Measurements from ENCODE around the gene ACSM2A. TPM values are rescaled to one million over a fixed set of nuclear protein-coding genes. Genes with fewer than 3 reads are reported as not detected.

Gene ACSM2A
- total and polyA plus RNA-seq, 2 of the 4 experiments (the other 2 are of a cell fraction), result not detected

DNA sequence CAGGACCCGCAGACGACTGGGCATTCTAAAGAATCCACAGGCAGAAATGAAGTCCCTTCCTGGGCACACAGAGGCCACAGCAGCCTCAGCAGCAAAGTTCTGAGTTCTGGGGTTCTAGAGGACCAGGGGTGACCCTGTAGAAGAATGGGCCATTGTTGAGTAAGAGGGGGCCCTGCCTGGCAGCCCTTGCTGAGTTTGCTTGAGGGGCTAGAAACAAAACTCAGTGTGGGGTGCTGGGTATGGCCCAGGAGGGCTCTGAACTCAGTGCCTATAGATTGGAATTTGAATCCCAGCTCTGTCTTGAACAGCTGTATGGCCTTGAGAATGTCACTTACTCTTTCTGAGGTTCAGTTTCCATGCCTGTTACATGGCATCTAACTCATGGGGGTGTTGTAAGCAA lies 46.7 kb upstream of the ACSM2A start, which contains the start of gene PDILT:
Gene PDILT (minus strand): TSS at position 101 of the 400 bp plus-strand sequence. CDS start 5,437 bp downstream, outside the sequence.
- Histone ChIP-seq H4K91ac (ENCODE audit: insufficient read depth, low read depth, low read length) (no peak within 1 kb of the TSS), H3K9me3 (ENCODE audit: control insufficient read depth, insufficient read depth, low read length) (peaks cover 9% of the 10 kb centered on the region; the same call in 1 of the 2 replicates), H3K36me3 (ENCODE audit: control insufficient read depth, insufficient read depth, low read length) (no peaks in the 10 kb centered on the region), H3K9me1 (ENCODE audit: insufficient read depth, low read length) (no peaks in the 10 kb centered on the region), H3K14ac (replicated peaks; ENCODE audit: low read depth, low read length) (no peak within 1 kb of the TSS), H4K5ac (ENCODE audit: low read depth, low read length) (no peak within 1 kb of the TSS), H3K27me3 (ENCODE audit: control insufficient read depth, insufficient read depth, low read length) (no peaks in the 10 kb centered on the region), H3K4me2 (ENCODE audit: low read depth, low read length) (no peak within 1 kb of the TSS), H3K4ac (ENCODE audit: low read depth, low read length) (no peak within 1 kb of the TSS), H3K18ac (ENCODE audit: low read depth, low read length) (no peak within 1 kb of the TSS), H4K20me1 (ENCODE audit: insufficient read depth, low read length) (no peaks in the 10 kb centered on the region), H2AK5ac (ENCODE audit: low read depth, low read length) (no peak within 1 kb of the TSS), H2BK20ac (ENCODE audit: low read depth, low read length) (no peak within 1 kb of the TSS), H3K23ac (ENCODE audit: low read depth, low read length) (no peak within 1 kb of the TSS), H2BK120ac (ENCODE audit: low read depth, low read length) (no peak within 1 kb of the TSS), H3K56ac (ENCODE audit: extremely low read depth, insufficient read depth, low read length) (no peak within 1 kb of the TSS), H2BK15ac (ENCODE audit: low read depth, low read length) (no peak within 1 kb of the TSS), H2BK5ac (ENCODE audit: low read depth, low read length, poor library complexity, severe bottlenecking) (no peak within 1 kb of the TSS), H4K8ac (ENCODE audit: low read depth in 2 of 2, low read length in 2 of 2) (no peak within 1 kb of the TSS), H2AFZ (replicated peaks; ENCODE audit: low read length, poor library complexity) (no peak within 1 kb of the TSS), H3K4me1 (ENCODE audit: control insufficient read depth, insufficient read depth, low read length) (no peaks in the 10 kb centered on the region), H3K9ac (ENCODE audit: low read depth, low read length) (no peak within 1 kb of the TSS), H2AK9ac (replicated peaks; ENCODE audit: low read depth, low read length, poor library complexity) (no peak within 1 kb of the TSS), H3K4me3 (ENCODE audit: insufficient read depth, low read depth, low read length) (no peak within 1 kb of the TSS), H3K79me1 (ENCODE audit: low read depth in 1 of 2, low read length in 2 of 2) (no peaks in the 10 kb centered on the region), H3K27ac (ENCODE audit: insufficient read depth, low read length) (no peak within 1 kb of the TSS)
- POLR2A ChIA-PET (ENCODE audit: unreplicated experiment), result no interaction called here
- TF ChIP-seq FOS (IDR thresholded peaks at IDR 0.05; ENCODE audit: low read depth, low read length) (no peak), MXI1 (IDR thresholded peaks at IDR 0.05; ENCODE audit: borderline replicate concordance, low read depth, low read length) (no peak), RFX5 (IDR thresholded peaks at IDR 0.05; ENCODE audit: low read depth, low read length) (no peak), BHLHE40 (IDR thresholded peaks at IDR 0.05; ENCODE audit: low read depth, low read length) (no peak), RCOR1 (IDR thresholded peaks at IDR 0.05; ENCODE audit: insufficient replicate concordance, low read length) (no peak), RAD21 (IDR thresholded peaks at IDR 0.05; ENCODE audit: low read length) (no peak), CHD1 (IDR thresholded peaks at IDR 0.05; ENCODE audit: low read depth, low read length) (no peak), CEBPB (IDR thresholded peaks at IDR 0.05; ENCODE audit: low read depth, low read length) (no peak), MAFK (IDR thresholded peaks at IDR 0.05; ENCODE audit: low read depth, low read length) (no peak), SMC3 (IDR thresholded peaks at IDR 0.05; ENCODE audit: low read depth, low read length) (no peak), POLR2A (IDR thresholded peaks at IDR 0.05; ENCODE audit: low read depth, low read length) (no peak), MAZ (IDR thresholded peaks at IDR 0.05; ENCODE audit: borderline replicate concordance, low read depth, low read length) (no peak), NFE2L2 (IDR thresholded peaks at IDR 0.05; ENCODE audit: low read depth, low read length) (no peak)
- TF ChIP-seq, protein P1, sequence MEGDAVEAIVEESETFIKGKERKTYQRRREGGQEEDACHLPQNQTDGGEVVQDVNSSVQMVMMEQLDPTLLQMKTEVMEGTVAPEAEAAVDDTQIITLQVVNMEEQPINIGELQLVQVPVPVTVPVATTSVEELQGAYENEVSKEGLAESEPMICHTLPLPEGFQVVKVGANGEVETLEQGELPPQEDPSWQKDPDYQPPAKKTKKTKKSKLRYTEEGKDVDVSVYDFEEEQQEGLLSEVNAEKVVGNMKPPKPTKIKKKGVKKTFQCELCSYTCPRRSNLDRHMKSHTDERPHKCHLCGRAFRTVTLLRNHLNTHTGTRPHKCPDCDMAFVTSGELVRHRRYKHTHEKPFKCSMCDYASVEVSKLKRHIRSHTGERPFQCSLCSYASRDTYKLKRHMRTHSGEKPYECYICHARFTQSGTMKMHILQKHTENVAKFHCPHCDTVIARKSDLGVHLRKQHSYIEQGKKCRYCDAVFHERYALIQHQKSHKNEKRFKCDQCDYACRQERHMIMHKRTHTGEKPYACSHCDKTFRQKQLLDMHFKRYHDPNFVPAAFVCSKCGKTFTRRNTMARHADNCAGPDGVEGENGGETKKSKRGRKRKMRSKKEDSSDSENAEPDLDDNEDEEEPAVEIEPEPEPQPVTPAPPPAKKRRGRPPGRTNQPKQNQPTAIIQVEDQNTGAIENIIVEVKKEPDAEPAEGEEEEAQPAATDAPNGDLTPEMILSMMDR (conservative IDR thresholded peaks at IDR 0.05; ENCODE audit: low read depth, low read length), result no peak
- TF ChIP-seq, protein P2, sequence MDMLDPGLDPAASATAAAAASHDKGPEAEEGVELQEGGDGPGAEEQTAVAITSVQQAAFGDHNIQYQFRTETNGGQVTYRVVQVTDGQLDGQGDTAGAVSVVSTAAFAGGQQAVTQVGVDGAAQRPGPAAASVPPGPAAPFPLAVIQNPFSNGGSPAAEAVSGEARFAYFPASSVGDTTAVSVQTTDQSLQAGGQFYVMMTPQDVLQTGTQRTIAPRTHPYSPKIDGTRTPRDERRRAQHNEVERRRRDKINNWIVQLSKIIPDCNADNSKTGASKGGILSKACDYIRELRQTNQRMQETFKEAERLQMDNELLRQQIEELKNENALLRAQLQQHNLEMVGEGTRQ (IDR thresholded peaks at IDR 0.05; ENCODE audit: low read depth, low read length), result no peak
- TF ChIP-seq, protein P3, sequence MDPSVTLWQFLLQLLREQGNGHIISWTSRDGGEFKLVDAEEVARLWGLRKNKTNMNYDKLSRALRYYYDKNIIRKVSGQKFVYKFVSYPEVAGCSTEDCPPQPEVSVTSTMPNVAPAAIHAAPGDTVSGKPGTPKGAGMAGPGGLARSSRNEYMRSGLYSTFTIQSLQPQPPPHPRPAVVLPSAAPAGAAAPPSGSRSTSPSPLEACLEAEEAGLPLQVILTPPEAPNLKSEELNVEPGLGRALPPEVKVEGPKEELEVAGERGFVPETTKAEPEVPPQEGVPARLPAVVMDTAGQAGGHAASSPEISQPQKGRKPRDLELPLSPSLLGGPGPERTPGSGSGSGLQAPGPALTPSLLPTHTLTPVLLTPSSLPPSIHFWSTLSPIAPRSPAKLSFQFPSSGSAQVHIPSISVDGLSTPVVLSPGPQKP (IDR thresholded peaks at IDR 0.05; ENCODE audit: borderline replicate concordance, low read depth, low read length), result no peak
- no TSS peak for BruUV-seq (replicated peaks)
- in situ Hi-C loops (cut with MboI; ENCODE audit: low sequenced_read_pairs), result no loop called here
- ATAC-seq (ENCODE audit: low read depth) (no peak), DNase-seq (no peak)
- dilution Hi-C loops (cut with HindIII; ENCODE audit: low sequenced_read_pairs, unreplicated experiment), result no loop called here
- whole genome bisulfite sequencing, 2 experiments (ENCODE audit: extremely low coverage in 2 of 2, insufficient read length in 1 of 2), result 88% methylated on average over 2 of the region's 2 CpGs; no CpG with 5 or more reads in 1 of the 2 experiments
- intact Hi-C loops (cut with micrococcal nuclease), result no loop called here
- CTCF ChIA-PET, result no interaction called here
